Sigmoid colon (tissue), 4 donors: Measurements from ENCODE around the gene DHX15.

ENCODE experiments used
- POLR2AphosphoS5 ChIP-seq, 4 donors: sonication (generic); formaldehyde crosslinking; IDR thresholded peaks; one replicate each; pipeline ENCODE4 v1.6.1; 2017; ENCODE audit warnings: antibody characterized with exemption in 4 of 4
- TF ChIP-seq, protein P1 (sequence below), 4 experiments: fragments of 450-650 bp in 3 of 4; fragments of 200-600 bp in 1 of 4; IDR thresholded peaks; one replicate each; pipeline ENCODE4 v1.5.1; 2016 to 2019; ENCODE audit warnings: antibody characterized with exemption in 4 of 4, mild to moderate bottlenecking in 3 of 4, moderate library complexity in 2 of 4

GRCh38 chr4:24535399-24535798, 49.0 kb downstream of the DHX15 start:
- TF ChIP-seq, protein P1, sequence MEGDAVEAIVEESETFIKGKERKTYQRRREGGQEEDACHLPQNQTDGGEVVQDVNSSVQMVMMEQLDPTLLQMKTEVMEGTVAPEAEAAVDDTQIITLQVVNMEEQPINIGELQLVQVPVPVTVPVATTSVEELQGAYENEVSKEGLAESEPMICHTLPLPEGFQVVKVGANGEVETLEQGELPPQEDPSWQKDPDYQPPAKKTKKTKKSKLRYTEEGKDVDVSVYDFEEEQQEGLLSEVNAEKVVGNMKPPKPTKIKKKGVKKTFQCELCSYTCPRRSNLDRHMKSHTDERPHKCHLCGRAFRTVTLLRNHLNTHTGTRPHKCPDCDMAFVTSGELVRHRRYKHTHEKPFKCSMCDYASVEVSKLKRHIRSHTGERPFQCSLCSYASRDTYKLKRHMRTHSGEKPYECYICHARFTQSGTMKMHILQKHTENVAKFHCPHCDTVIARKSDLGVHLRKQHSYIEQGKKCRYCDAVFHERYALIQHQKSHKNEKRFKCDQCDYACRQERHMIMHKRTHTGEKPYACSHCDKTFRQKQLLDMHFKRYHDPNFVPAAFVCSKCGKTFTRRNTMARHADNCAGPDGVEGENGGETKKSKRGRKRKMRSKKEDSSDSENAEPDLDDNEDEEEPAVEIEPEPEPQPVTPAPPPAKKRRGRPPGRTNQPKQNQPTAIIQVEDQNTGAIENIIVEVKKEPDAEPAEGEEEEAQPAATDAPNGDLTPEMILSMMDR (IDR thresholded peaks at IDR 0.05), result no peak
- no peak for TF ChIP-seq POLR2AphosphoS5 (IDR thresholded peaks at IDR 0.05)
